NCI-H524 treated with DMSO at 0.1 percent for 48 hours (cell line): ENCODE results near the gene PARD3.
"Not testable (repeated sequence)": the region's sequence is repeated elsewhere in the genome, so short reads cannot be mapped to it uniquely, and the experiment has no call there.

Experiments used
- DNase-seq: peaks from one replicate; lab custom pipeline; 2025; lab: John Stamatoyannopoulos, UW

Gene PARD3

DNA sequence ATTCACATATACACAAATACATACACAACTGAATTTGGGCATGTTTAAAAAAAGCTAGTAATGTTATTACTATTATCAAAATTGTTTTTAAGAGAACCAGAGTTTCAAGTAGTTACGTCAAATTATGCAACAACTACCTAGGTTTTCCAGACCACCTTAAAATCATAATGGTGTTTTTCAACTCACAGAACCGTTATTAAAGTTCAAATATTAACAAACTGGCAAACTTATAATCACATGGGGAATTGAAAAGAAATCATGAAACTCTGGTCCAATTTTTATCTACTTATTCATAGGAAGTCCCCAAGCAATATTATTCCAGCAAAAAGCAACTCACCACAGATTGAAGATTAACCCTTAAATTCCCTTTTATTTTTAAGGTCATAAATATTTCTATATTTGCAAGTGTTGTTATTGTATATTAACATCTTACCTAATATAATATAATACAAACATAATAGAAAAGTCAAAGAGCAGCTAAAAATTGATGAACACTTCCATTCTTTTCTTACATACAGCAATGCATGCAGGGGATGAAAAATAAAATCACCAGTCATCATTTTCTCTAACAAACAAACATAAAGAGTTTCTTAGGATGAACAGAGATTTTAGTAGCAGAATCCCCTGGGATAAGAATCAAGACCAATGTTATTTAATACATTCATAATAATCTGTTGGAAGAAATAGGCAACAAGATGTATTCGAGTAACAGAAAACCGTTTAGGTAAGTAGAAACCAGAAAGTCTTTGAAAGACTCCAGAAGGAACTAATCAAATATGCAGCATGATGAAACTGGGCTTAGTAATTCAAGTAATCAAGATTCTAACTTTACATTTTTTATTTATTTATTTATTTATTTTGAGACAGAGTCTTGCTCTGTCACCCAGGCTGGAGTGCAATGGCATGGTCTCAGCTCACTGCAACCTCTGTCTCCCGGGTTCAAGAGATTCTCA, 391.1 kb downstream of the PARD3 start:
- DNase-seq, result no peak

DNA sequence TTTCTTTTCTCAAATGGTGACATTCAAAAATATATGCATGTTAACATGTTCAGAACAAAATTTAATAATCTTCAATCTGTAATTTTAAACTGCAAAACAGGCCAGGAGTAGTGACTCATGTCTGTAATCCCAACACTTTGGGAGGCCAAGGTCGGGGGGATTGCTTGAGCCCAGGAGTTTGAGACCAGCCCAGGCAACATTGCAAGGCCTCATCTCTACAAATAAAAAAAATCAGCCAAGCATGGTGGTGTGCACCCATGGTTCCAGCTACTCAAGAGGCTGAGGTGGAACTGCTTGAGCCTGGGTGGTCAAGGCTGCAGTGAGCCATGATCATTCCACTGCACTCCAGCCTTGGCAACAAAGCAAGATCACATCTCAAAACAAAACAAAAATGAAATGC, 394.3 kb downstream of the PARD3 start:
- DNase-seq, result no peak

DNA sequence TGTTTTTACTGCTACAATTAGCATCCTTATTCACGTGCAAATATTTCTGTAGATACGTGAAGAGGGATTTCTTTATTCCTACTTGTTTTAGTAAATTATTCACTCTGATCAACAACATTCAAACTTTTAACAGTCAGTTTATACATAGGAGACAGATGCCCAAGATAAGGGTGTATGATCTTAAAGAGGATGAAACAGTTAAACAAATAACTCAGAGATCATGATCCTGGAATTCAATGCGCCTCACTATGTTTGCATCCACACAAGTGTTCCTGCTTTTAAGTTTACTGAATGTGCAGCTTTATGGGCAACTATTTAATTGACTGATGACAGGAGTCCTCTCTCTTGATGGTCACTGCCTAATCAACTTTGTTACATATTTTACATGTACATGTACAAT, 394.8 kb downstream of the PARD3 start:
- no peak for DNase-seq

DNA sequence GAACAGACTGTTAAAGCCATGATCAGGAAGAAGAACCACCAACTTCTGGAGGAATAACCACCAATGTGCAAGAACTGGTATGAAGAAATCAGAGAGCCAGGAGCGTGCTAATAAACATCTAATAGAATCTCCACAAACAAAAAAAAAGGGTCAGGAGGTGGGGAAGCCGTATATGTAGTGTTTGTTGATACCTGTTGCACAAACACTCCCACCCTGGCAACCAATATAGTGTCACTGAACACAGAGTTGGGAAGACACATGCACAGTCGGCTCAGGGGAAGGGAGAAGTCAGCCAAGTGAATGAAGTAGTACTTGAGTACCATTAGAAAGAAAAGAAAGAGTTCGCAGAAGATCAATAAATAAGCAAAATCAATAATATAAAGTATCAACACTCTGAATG, 400.1 kb downstream of the PARD3 start:
- no peak for DNase-seq

GRCh38 chr10:34413756-34414587, 401.1 kb downstream of the PARD3 start:
- no peak for DNase-seq

- DNase-seq, result no peak
These were observed 401.9 kb downstream of the PARD3 start for GRCh38 chr10:34413214-34413613.

DNA sequence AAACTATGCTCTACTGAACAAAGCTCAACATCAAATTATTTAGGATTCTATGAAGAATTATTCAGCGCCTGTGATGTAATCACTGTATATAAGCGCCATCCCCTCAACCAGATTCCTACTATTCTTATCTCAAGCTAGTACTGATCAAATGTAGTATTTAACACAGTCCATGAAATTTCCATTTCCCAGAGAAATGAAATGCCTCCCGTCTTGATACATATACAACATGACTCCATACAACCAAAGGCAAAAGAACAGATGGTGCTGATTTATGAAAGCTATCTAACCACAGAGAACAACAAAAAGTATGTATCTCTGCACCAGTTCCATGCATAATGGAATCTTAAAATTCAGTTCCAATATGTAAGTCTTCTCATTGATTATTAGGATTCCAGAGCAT, 406.1 kb downstream of the PARD3 start:
- no peak for DNase-seq

GRCh38 chr10:34408381-34408780, 406.7 kb downstream of the PARD3 start:
- no peak for DNase-seq

GRCh38 chr10:34407324-34407805, 407.7 kb downstream of the PARD3 start:
- no peak for DNase-seq

GRCh38 chr10:34406463-34407323, 408.4 kb downstream of the PARD3 start:
- DNase-seq, result no peak

DNA sequence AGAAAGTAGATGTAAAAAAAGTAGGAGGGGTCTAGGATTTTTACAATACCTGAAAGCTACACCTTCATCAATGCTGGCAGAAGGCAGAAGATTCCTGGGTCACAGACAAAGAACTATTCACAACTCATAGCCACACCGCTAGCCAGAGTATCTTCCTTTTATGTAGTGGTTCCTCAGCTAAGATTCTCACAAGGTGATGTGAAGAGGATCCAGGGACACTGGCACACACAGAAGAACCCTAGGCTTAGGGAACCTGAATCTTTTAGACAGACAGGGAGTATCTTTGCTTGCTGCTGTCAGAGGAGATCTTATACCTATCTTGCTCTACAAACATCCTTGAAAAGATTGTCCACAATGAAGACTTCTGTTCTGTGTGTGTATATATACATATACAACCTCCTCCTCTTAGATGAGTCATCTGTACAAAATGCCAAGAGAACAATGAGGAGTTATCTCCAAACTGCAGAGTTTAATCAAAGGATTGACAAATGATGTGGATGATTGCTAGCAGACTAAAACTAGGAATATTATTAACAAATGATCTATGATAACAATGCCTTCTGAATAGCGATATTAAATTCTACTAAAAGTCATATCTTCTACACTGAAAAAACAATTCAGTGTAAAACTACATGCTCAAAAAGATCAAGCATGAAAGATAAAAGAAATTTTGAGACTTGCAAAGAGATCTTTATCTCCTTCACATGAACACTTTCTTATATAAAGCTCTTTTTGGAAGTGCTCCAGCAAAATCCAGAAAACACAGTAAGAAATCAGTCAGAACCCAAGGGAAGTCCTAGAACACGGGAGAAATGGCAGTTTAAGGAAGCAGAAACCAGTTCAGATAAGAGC, 409.3 kb downstream of the PARD3 start:
- no peak for DNase-seq

DNA sequence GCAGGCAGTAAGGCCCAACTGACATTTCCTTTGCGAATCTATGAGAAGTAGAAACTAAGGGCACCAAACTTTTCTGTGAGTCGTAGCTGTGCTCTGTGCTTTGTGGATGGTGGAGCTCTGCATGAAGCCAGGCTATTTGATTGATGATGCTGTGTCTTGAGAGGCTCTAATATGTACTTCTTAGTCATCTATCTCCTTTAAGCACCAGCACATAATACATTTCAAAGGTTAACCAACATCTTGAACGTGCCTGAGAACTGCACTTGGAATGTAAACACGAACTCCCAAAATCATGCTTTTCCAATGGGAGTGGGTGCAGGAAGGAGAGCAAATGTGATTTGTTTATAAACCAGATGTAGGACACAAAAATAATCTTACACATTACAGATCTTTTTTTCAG, 411.6 kb downstream of the PARD3 start:
- DNase-seq, result no peak

GRCh38 chr10:34400075-34400474, 415.0 kb downstream of the PARD3 start:
- DNase-seq, result no peak

DNA sequence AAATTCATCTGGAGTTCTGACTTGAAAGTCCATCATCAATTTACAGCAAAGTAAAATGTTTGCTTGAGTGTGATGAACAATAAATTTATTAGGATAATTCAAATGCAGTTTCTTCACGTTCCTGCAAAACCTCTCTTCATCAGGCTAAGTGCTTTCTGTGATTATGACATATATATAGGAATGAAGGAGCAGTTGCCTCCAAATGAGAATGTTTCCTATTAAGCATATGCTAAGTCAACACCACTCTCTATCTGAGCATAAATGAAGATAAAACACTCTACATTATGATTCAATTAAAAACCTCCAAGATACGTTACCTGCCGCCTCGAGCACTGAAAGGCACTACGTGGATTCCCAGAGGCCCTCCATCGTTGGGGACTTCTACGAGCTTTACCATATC, 416.1 kb downstream of the PARD3 start:
- no peak for DNase-seq

- DNase-seq, result no peak
These were observed 417.8 kb downstream of the PARD3 start for GRCh38 chr10:34397324-34397723.

GRCh38 chr10:34396663-34397062, 418.4 kb downstream of the PARD3 start:
- DNase-seq, result no peak

GRCh38 chr10:34392641-34393170, 422.4 kb downstream of the PARD3 start:
- no peak for DNase-seq

- DNase-seq, result not testable (repeated sequence)
These were observed 423.9 kb downstream of the PARD3 start for GRCh38 chr10:34391168-34391567.

DNA sequence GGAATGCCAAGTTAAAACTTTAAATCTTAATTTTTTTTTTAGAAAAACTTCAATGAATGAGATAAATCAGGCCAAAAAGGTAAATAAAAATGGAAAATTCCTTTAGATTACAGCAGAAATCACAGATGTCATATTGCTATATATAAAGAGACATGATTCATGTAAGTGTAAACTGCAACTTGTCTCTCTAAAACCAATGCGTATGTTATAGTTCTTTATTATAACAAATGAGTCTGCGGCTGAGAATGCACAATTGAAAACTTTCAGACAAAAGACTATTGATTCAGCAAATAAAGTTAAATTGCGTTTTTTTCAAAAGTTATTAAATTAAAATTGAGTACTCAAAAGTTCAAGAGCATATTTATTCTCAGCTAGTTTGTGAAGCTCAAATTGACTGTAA, 425.3 kb downstream of the PARD3 start:
- no peak for DNase-seq

GRCh38 chr10:34386921-34387320, 428.2 kb downstream of the PARD3 start:
- DNase-seq, result no peak

GRCh38 chr10:34384372-34384771, 430.7 kb downstream of the PARD3 start:
- DNase-seq, result no peak
